HepG2 (cell line): ENCODE data around the gene PLIN5. TPM values are rescaled to one million over a fixed set of nuclear protein-coding genes. Genes with fewer than 3 reads are reported as not detected.

Experiments
- polyA plus RNA-seq, 8 experiments: library from polyadenylated mRNA; depleted of rRNA in 3 of 8; stranded (reverse) in 7 of 8; unstranded in 1 of 8; fragments of >200 nt; fragmentation: Illumina TruSeq in 4 of 8; extraction: Trizol in 4 of 8; gene quantifications; 2 replicates each; pipeline versions ENCODE4 v1.2.1 to v1.2.3, GENCODE V29; 2011 to 2016; ENCODE audit warnings: low read depth in 4 of 8, missing spikeins in 1 of 8, mixed read lengths in 1 of 8; ENCODE audit not compliant: insufficient read depth in 1 of 8
- total RNA-seq, 5 experiments: library from RNA; depleted of rRNA; stranded (reverse); fragments of >200 nt; fragmentation: Illumina TruSeq; extraction: Trizol; gene quantifications; 2 replicates each; pipeline ENCODE4 v1.2.3, GENCODE V29; 2016; ENCODE audit warnings: low read depth in 1 of 5

PLIN5 gene
- total and polyA plus RNA-seq, 2 of the 13 experiments (the other 11 are each of a cell fraction or from before 2014, with no cell fraction given): 1.8 to 4.8 TPM

Other genes with a start within 250 kb of the PLIN5 start
- 0.11 TPM in 1 of 2 replicates, not detected in the other for gene TMIGD2, start 232.8 kb downstream of the PLIN5 start, total RNA-seq (2016; rRNA removed; fragmentation: Illumina TruSeq; extraction: Trizol)
- 1.0 and 2.5 TPM in 2 replicates for gene TMIGD2, start 232.8 kb downstream of the PLIN5 start, polyA plus RNA-seq (2011; rRNA removed)
- gene FSD1, start 230.6 kb downstream of the PLIN5 start, total RNA-seq (2016; rRNA removed; fragmentation: Illumina TruSeq; extraction: Trizol): 0.29 TPM in 1 of 2 replicates, not detected in the other
- 0.66 and 1.4 TPM in 2 replicates for gene FSD1, start 230.6 kb downstream of the PLIN5 start, polyA plus RNA-seq (2011; rRNA removed)
- 39.0 and 43.1 TPM in 2 replicates for gene STAP2, start 196.4 kb downstream of the PLIN5 start, total RNA-seq (2016; rRNA removed; fragmentation: Illumina TruSeq; extraction: Trizol)
- 43.7 and 56.0 TPM in 2 replicates for gene STAP2, start 196.4 kb downstream of the PLIN5 start, polyA plus RNA-seq (2011; rRNA removed)
- gene MPND, start 191.7 kb downstream of the PLIN5 start, total RNA-seq (2016; rRNA removed; fragmentation: Illumina TruSeq; extraction: Trizol): 12.9 and 15.8 TPM in 2 replicates
- 10.8 and 12.5 TPM in 2 replicates for gene MPND, start 191.7 kb downstream of the PLIN5 start, polyA plus RNA-seq (2011; rRNA removed)
- 26.7 and 33.0 TPM in 2 replicates for gene SH3GL1, start 134.7 kb downstream of the PLIN5 start, total RNA-seq (2016; rRNA removed; fragmentation: Illumina TruSeq; extraction: Trizol)
- 45.1 and 52.3 TPM in 2 replicates for gene SH3GL1, start 134.7 kb downstream of the PLIN5 start, polyA plus RNA-seq (2011; rRNA removed)
- gene CHAF1A, start 132.6 kb downstream of the PLIN5 start, total RNA-seq (2016; rRNA removed; fragmentation: Illumina TruSeq; extraction: Trizol): 27.3 and 34.8 TPM in 2 replicates
- gene CHAF1A, start 132.6 kb downstream of the PLIN5 start, polyA plus RNA-seq (2011; rRNA removed): 11.0 and 13.1 TPM in 2 replicates
- gene UBXN6, start 77.4 kb downstream of the PLIN5 start, total RNA-seq (2016; rRNA removed; fragmentation: Illumina TruSeq; extraction: Trizol): 33.6 and 35.5 TPM in 2 replicates
- gene UBXN6, start 77.4 kb downstream of the PLIN5 start, polyA plus RNA-seq (2011; rRNA removed): 34.9 and 44.2 TPM in 2 replicates
- gene HDGFL2, start 62.9 kb downstream of the PLIN5 start, total RNA-seq (2016; rRNA removed; fragmentation: Illumina TruSeq; extraction: Trizol): 47.9 and 51.1 TPM in 2 replicates
- 20.0 and 26.0 TPM in 2 replicates for gene HDGFL2, start 62.9 kb downstream of the PLIN5 start, polyA plus RNA-seq (2011; rRNA removed)
- 0.80 and 1.3 TPM in 2 replicates for gene PLIN4, start 16.7 kb downstream of the PLIN5 start, total RNA-seq (2016; rRNA removed; fragmentation: Illumina TruSeq; extraction: Trizol)
- 1.1 and 1.9 TPM in 2 replicates for gene PLIN4, start 16.7 kb downstream of the PLIN5 start, polyA plus RNA-seq (2011; rRNA removed)
- 7.1 and 12.0 TPM in 2 replicates for gene LRG1, start 4.8 kb upstream of the PLIN5 start, total RNA-seq (2016; rRNA removed; fragmentation: Illumina TruSeq; extraction: Trizol)
- 39.3 and 48.9 TPM in 2 replicates for gene LRG1, start 4.8 kb upstream of the PLIN5 start, polyA plus RNA-seq (2011; rRNA removed)
- gene SEMA6B, start 24.5 kb upstream of the PLIN5 start, total RNA-seq (2016; rRNA removed; fragmentation: Illumina TruSeq; extraction: Trizol): 37.0 and 67.1 TPM in 2 replicates
- gene SEMA6B, start 24.5 kb upstream of the PLIN5 start, polyA plus RNA-seq (2011; rRNA removed): 45.5 and 56.2 TPM in 2 replicates
- 18.9 and 21.4 TPM in 2 replicates for gene TNFAIP8L1, start 104.3 kb upstream of the PLIN5 start, total RNA-seq (2016; rRNA removed; fragmentation: Illumina TruSeq; extraction: Trizol)
- 13.4 and 14.2 TPM in 2 replicates for gene TNFAIP8L1, start 104.3 kb upstream of the PLIN5 start, polyA plus RNA-seq (2011; rRNA removed)
- 51.2 and 116 TPM in 2 replicates for gene MYDGF, start 135.1 kb upstream of the PLIN5 start, total RNA-seq (2016; rRNA removed; fragmentation: Illumina TruSeq; extraction: Trizol)
- gene MYDGF, start 135.1 kb upstream of the PLIN5 start, polyA plus RNA-seq (2011; rRNA removed): 195 and 198 TPM in 2 replicates
- 25.8 and 26.6 TPM in 2 replicates for gene DPP9, start 188.6 kb upstream of the PLIN5 start, total RNA-seq (2016; rRNA removed; fragmentation: Illumina TruSeq; extraction: Trizol)
- 8.4 and 9.4 TPM in 2 replicates for gene DPP9, start 188.6 kb upstream of the PLIN5 start, polyA plus RNA-seq (2011; rRNA removed)